DOHH2 (cell line): ENCODE results near the gene PRPF39.

Experiments
- CTCF ChIP-seq: fragments of 200-600 bp; sonication (generic); IDR thresholded peaks from one replicate; pipeline ENCODE4 v1.5.1; 2014; ENCODE audit warnings: antibody characterized with exemption, mild to moderate bottlenecking, low read depth, low read length; ENCODE audit not compliant: poor library complexity, severe bottlenecking
- EZH2phosphoT487 ChIP-seq: fragments of 200-600 bp; sonication (generic); IDR thresholded peaks from 2 replicates; pipeline ENCODE4 v1.6.1; 2017; ENCODE audit warnings: borderline replicate concordance, mild to moderate bottlenecking, antibody characterized with exemption, low read length, moderate library complexity, mixed read lengths

GRCh38 chr14:45144658-45145057 lies 60.7 kb downstream of the PRPF39 start:
- TF ChIP-seq CTCF, result no peak
- no peak for TF ChIP-seq EZH2phosphoT487
